WTC11 (cell line): Measurements from ENCODE around the gene NUPR1. TPM values are rescaled to one million over a fixed set of nuclear protein-coding genes. Genes with fewer than 3 reads are reported as not detected.

Experiments
- ATAC-seq: fragments of 200-7000 bp; cut with Tn5 transposase; 2 replicates; pipeline ENCODE4 v1.10.0; 2021; ENCODE audit warnings: mild to moderate bottlenecking, moderate library complexity
- CTCF ChIA-PET: fragments of 300-600 bp; sonication (Branson Sonifier 250); formaldehyde crosslinking; loops from one replicate; lab custom pipeline; 2021; ENCODE audit warnings: antibody characterized with exemption; lab: Charles Lee
- POLR2A ChIA-PET: fragments of 350-600 bp; sonication (Branson Sonifier 250); formaldehyde crosslinking; loops from one replicate; lab custom pipeline; 2021; ENCODE audit warnings: antibody characterized with exemption; lab: Charles Lee
- DNase-seq: peaks from one replicate; pipeline ENCODE4 v3.0.0; 2021; ENCODE audit warnings: low spot score
- H3K27ac Mint-ChIP-seq: 2 replicates; pipeline ENCODE4 v1.8.0; 2021; ENCODE audit warnings: mixed read lengths
- H3K27me3 Mint-ChIP-seq: 2 replicates; pipeline ENCODE4 v1.8.0; 2021; ENCODE audit warnings: low read depth, mild to moderate bottlenecking, moderate library complexity, mixed read lengths
- H3K36me3 Mint-ChIP-seq: 2 replicates; pipeline ENCODE4 v1.8.0; 2021; ENCODE audit warnings: mixed read lengths
- H3K4me1 Mint-ChIP-seq: 2 replicates; pipeline ENCODE4 v1.8.0; 2022; ENCODE audit warnings: mixed read lengths
- H3K4me3 Mint-ChIP-seq: 2 replicates; pipeline ENCODE4 v1.8.0; 2021; ENCODE audit warnings: mild to moderate bottlenecking, moderate library complexity, mixed read lengths
- H3K9me3 Mint-ChIP-seq: 2 replicates; pipeline ENCODE4 v1.8.0; 2021; ENCODE audit warnings: mixed read lengths
- EMX1 ChIP-seq: fragments of 250-450 bp; sonication (Bioruptor Pico); IDR thresholded peaks from 2 replicates; pipeline ENCODE4 v1.8.0; 2021; ENCODE audit warnings: mild to moderate bottlenecking
- GABPB1 ChIP-seq: sonication (generic); formaldehyde crosslinking; IDR thresholded peaks from 2 replicates; pipeline ENCODE4 v1.8.1; 2023; ENCODE audit warnings: mild to moderate bottlenecking, missing genetic modification reagents
- GTF2I ChIP-seq: fragments of 250-450 bp; sonication (Bioruptor Pico); conservative IDR thresholded peaks from 2 replicates; pipeline ENCODE4 v1.4.0; 2021; ENCODE audit warnings: mild to moderate bottlenecking
- JUN ChIP-seq: sonication (generic); formaldehyde crosslinking; IDR thresholded peaks from 2 replicates; pipeline ENCODE4 v1.8.0; 2023; ENCODE audit warnings: mild to moderate bottlenecking, missing genetic modification reagents
- KAT7 ChIP-seq: sonication (generic); formaldehyde crosslinking; IDR thresholded peaks from 2 replicates; pipeline ENCODE4 v1.8.1; 2023; ENCODE audit warnings: missing genetic modification reagents, mild to moderate bottlenecking, borderline replicate concordance
- MXD4 ChIP-seq: fragments of 250-450 bp; sonication (Bioruptor Pico); IDR thresholded peaks from 2 replicates; pipeline ENCODE4 v1.8.0; 2021; ENCODE audit warnings: mild to moderate bottlenecking, moderate library complexity, borderline replicate concordance
- MYBL2 ChIP-seq: sonication (generic); formaldehyde crosslinking; IDR thresholded peaks from 2 replicates; pipeline ENCODE4 v1.8.1; 2023; ENCODE audit warnings: mild to moderate bottlenecking, moderate library complexity, missing genetic modification reagents
- NR2C2 ChIP-seq: sonication (generic); formaldehyde crosslinking; IDR thresholded peaks from 2 replicates; pipeline ENCODE4 v1.8.0; 2022; ENCODE audit warnings: mild to moderate bottlenecking, missing genetic modification reagents
- SOX15 ChIP-seq: fragments of 250-450 bp; sonication (Bioruptor Pico); IDR thresholded peaks from 2 replicates; pipeline ENCODE4 v1.9.0; 2021; ENCODE audit warnings: mild to moderate bottlenecking
- TEAD4 ChIP-seq: sonication (generic); formaldehyde crosslinking; IDR thresholded peaks from 2 replicates; pipeline ENCODE4 v1.8.0; 2022; ENCODE audit warnings: mild to moderate bottlenecking, missing genetic modification reagents
- ZNF121 ChIP-seq: sonication (generic); formaldehyde crosslinking; IDR thresholded peaks from 2 replicates; pipeline ENCODE4 v1.8.0; 2023; ENCODE audit warnings: missing genetic modification reagents
- ZNF396 ChIP-seq: fragments of 250-450 bp; sonication (Bioruptor Pico); IDR thresholded peaks from 2 replicates; pipeline ENCODE4 v1.8.0; 2021; ENCODE audit warnings: mild to moderate bottlenecking, moderate library complexity, borderline replicate concordance
- ZNF423 ChIP-seq: fragments of 250-450 bp; sonication (Bioruptor Pico); IDR thresholded peaks from 2 replicates; pipeline ENCODE4 v2.1.2; 2022; ENCODE audit warnings: mild to moderate bottlenecking, moderate library complexity
- total RNA-seq: library from RNA; stranded (reverse); gene quantifications from 3 replicates; pipeline ENCODE4 v1.2.3, GENCODE V29; 2021
- TF ChIP-seq, protein P1 (sequence below): fragments of 250-450 bp; sonication (Bioruptor Pico); IDR thresholded peaks from 2 replicates; pipeline ENCODE4 v1.9.0; 2021; ENCODE audit warnings: mild to moderate bottlenecking, borderline replicate concordance
- TF ChIP-seq, protein P2 (sequence below): sonication (generic); formaldehyde crosslinking; IDR thresholded peaks from 2 replicates; pipeline ENCODE4 v1.8.0; 2022; ENCODE audit warnings: mild to moderate bottlenecking, missing genetic modification reagents
- TF ChIP-seq, protein P3 (sequence below): sonication (generic); formaldehyde crosslinking; IDR thresholded peaks from 2 replicates; pipeline ENCODE4 v1.8.1; 2023; ENCODE audit warnings: mild to moderate bottlenecking, missing genetic modification reagents
- TF ChIP-seq, protein P4 (sequence below): sonication (generic); formaldehyde crosslinking; IDR thresholded peaks from 2 replicates; pipeline ENCODE4 v1.8.1; 2022; ENCODE audit warnings: mild to moderate bottlenecking, missing genetic modification reagents, moderate library complexity, borderline replicate concordance
- TF ChIP-seq, protein P5 (sequence below): sonication (generic); formaldehyde crosslinking; IDR thresholded peaks from 2 replicates; pipeline ENCODE4 v1.8.1; 2022; ENCODE audit warnings: low read depth, mild to moderate bottlenecking, moderate library complexity, missing genetic modification reagents, borderline replicate concordance

The NUPR1 gene
- total RNA-seq, 1 experiment from 2014 or later, result 0.33 TPM

DNA sequence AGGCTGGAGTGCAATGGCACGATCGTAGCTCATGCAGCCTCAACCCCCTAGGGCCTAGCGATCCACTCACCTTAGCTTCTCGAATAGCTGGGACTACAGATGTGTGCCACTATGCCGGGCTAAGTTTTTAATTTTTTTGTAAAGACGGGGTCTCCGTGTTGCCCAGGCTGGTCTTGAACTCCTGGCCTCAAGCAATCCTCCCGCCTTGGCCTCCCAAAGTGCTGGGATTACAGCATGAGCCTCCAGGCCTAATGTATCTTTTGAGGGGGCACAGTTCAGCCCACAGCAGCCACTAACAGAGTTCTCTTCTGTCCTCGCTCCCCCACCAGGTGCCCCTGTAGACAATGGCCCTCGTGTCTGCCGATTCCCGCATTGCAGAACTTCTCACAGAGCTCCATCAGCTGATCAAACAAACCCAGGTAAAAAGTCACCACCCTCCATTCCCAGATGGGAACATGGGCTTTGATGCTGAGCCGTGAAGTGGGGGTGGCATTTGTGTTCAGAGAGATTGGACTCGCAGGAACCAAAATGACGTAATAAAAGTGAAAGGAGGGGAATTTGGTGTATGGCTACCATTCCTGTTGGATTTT is 42.0 kb upstream of the NUPR1 start:
- peaks cover 11% of the 10 kb centered on the region for H3K36me3 Mint-ChIP-seq
- H3K27me3 Mint-ChIP-seq, result no peaks in the 10 kb centered on the region
- H3K9me3 Mint-ChIP-seq, result no peaks in the 10 kb centered on the region
- no peak overlapping the region for H3K4me3 Mint-ChIP-seq
- no peak for ATAC-seq
- H3K27ac Mint-ChIP-seq, result no peak overlapping the region
- CTCF ChIA-PET, result no interaction called here
- POLR2A ChIA-PET, result no interaction called here
- DNase-seq, result no peak
- no peaks in the 10 kb centered on the region for H3K4me1 Mint-ChIP-seq
- no peak for TF ChIP-seq MXD4 (CRISPR knock-in tag)
- no peak for TF ChIP-seq EMX1 (CRISPR knock-in tag)
- TF ChIP-seq GABPB1 (CRISPR knock-in tag), result no peak
- TF ChIP-seq KAT7 (CRISPR knock-in tag), result no peak
- TF ChIP-seq, protein P1, sequence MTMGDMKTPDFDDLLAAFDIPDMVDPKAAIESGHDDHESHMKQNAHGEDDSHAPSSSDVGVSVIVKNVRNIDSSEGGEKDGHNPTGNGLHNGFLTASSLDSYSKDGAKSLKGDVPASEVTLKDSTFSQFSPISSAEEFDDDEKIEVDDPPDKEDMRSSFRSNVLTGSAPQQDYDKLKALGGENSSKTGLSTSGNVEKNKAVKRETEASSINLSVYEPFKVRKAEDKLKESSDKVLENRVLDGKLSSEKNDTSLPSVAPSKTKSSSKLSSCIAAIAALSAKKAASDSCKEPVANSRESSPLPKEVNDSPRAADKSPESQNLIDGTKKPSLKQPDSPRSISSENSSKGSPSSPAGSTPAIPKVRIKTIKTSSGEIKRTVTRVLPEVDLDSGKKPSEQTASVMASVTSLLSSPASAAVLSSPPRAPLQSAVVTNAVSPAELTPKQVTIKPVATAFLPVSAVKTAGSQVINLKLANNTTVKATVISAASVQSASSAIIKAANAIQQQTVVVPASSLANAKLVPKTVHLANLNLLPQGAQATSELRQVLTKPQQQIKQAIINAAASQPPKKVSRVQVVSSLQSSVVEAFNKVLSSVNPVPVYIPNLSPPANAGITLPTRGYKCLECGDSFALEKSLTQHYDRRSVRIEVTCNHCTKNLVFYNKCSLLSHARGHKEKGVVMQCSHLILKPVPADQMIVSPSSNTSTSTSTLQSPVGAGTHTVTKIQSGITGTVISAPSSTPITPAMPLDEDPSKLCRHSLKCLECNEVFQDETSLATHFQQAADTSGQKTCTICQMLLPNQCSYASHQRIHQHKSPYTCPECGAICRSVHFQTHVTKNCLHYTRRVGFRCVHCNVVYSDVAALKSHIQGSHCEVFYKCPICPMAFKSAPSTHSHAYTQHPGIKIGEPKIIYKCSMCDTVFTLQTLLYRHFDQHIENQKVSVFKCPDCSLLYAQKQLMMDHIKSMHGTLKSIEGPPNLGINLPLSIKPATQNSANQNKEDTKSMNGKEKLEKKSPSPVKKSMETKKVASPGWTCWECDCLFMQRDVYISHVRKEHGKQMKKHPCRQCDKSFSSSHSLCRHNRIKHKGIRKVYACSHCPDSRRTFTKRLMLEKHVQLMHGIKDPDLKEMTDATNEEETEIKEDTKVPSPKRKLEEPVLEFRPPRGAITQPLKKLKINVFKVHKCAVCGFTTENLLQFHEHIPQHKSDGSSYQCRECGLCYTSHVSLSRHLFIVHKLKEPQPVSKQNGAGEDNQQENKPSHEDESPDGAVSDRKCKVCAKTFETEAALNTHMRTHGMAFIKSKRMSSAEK (CRISPR knock-in tag), result no peak
- TF ChIP-seq JUN (CRISPR knock-in tag), result no peak
- TF ChIP-seq SOX15 (CRISPR knock-in tag), result no peak
- TF ChIP-seq, protein P2, sequence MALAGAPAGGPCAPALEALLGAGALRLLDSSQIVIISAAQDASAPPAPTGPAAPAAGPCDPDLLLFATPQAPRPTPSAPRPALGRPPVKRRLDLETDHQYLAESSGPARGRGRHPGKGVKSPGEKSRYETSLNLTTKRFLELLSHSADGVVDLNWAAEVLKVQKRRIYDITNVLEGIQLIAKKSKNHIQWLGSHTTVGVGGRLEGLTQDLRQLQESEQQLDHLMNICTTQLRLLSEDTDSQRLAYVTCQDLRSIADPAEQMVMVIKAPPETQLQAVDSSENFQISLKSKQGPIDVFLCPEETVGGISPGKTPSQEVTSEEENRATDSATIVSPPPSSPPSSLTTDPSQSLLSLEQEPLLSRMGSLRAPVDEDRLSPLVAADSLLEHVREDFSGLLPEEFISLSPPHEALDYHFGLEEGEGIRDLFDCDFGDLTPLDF (CRISPR knock-in tag), result no peak
- TF ChIP-seq, protein P3, sequence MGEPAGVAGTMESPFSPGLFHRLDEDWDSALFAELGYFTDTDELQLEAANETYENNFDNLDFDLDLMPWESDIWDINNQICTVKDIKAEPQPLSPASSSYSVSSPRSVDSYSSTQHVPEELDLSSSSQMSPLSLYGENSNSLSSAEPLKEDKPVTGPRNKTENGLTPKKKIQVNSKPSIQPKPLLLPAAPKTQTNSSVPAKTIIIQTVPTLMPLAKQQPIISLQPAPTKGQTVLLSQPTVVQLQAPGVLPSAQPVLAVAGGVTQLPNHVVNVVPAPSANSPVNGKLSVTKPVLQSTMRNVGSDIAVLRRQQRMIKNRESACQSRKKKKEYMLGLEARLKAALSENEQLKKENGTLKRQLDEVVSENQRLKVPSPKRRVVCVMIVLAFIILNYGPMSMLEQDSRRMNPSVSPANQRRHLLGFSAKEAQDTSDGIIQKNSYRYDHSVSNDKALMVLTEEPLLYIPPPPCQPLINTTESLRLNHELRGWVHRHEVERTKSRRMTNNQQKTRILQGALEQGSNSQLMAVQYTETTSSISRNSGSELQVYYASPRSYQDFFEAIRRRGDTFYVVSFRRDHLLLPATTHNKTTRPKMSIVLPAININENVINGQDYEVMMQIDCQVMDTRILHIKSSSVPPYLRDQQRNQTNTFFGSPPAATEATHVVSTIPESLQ, result no peak
- TF ChIP-seq ZNF423 (CRISPR knock-in tag), result no peak
- TF ChIP-seq, protein P4, sequence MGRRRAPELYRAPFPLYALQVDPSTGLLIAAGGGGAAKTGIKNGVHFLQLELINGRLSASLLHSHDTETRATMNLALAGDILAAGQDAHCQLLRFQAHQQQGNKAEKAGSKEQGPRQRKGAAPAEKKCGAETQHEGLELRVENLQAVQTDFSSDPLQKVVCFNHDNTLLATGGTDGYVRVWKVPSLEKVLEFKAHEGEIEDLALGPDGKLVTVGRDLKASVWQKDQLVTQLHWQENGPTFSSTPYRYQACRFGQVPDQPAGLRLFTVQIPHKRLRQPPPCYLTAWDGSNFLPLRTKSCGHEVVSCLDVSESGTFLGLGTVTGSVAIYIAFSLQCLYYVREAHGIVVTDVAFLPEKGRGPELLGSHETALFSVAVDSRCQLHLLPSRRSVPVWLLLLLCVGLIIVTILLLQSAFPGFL (CRISPR knock-in tag), result no peak
- TF ChIP-seq, all 79 proteins: peak for 0

DNA sequence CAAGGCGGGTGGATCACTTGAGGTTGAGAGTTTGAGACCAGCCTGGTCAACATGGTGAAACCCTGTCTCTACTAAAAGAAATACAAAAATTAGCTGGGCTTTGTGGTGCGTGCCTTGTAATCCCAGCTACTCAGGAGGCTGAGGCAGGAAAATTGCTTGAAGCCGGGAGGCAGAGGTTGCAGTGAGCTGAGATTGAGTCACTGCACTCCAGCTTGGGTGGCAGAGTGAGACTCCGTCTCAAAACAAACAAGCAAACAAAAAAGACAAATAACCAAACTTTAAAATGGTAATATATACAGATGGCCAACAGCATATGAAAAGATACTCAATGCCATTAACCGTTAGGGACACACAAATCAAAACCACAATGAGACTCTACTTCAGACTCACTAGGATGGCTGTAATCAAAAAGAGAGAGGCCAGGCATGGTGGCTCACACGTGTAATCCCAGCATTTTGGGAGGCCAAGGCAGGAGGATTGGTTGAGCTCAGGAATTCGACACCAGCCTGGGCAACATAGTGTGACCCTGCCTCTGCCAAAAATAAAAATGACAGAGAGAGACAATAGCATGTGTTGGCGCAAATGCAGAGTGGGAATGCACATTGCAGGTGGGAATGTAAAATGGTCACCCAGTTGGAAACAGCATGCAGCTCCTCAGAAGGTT is 36.8 kb upstream of the NUPR1 start:
- ChIA-PET POLR2A (no interaction called here), CTCF (no interaction called here)
- TF ChIP-seq SOX15 (CRISPR knock-in tag), result no peak
- no peak for TF ChIP-seq MXD4 (CRISPR knock-in tag)
- no peak for TF ChIP-seq NR2C2 (CRISPR knock-in tag)
- no peak for TF ChIP-seq GTF2I (CRISPR knock-in tag)
- TF ChIP-seq ZNF396 (CRISPR knock-in tag), result no peak
- TF ChIP-seq ZNF121 (CRISPR knock-in tag), result peak; percentile 73
- no peak for TF ChIP-seq MYBL2 (CRISPR knock-in tag)
- TF ChIP-seq, protein P5, sequence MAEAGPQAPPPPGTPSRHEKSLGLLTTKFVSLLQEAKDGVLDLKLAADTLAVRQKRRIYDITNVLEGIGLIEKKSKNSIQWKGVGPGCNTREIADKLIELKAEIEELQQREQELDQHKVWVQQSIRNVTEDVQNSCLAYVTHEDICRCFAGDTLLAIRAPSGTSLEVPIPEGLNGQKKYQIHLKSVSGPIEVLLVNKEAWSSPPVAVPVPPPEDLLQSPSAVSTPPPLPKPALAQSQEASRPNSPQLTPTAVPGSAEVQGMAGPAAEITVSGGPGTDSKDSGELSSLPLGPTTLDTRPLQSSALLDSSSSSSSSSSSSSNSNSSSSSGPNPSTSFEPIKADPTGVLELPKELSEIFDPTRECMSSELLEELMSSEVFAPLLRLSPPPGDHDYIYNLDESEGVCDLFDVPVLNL (CRISPR knock-in tag), result no peak
- TF ChIP-seq TEAD4 (CRISPR knock-in tag), result no peak
- Mint-ChIP-seq H3K27ac (no peak overlapping the region), H3K4me1 (peaks cover 27% of the 10 kb centered on the region), H3K27me3 (no peaks in the 10 kb centered on the region), H3K36me3 (no peaks in the 10 kb centered on the region), H3K4me3 (no peak overlapping the region), H3K9me3 (no peaks in the 10 kb centered on the region)
- DNase-seq (no peak), ATAC-seq (no peak)
